NCI-H146 (cell line): ENCODE results near the gene ASCL5.

Experiments used
- DNase-seq: peaks from one replicate; lab custom pipeline; 2025; lab: John Stamatoyannopoulos, UW

The ASCL5 gene

GRCh38 chr1:201085902-201086735, 40.9 kb downstream of the ASCL5 start:
- peak; percentile 75 for DNase-seq

GRCh38 chr1:201084295-201084694, 42.7 kb downstream of the ASCL5 start:
- peak; percentile 22 for DNase-seq

GRCh38 chr1:201083741-201084140, 43.2 kb downstream of the ASCL5 start:
- no peak for DNase-seq

- no peak for DNase-seq
These were observed 46.8 kb downstream of the ASCL5 start for GRCh38 chr1:201080135-201080534.

GRCh38 chr1:201077736-201078135, 49.2 kb downstream of the ASCL5 start:
- no peak for DNase-seq

GRCh38 chr1:201077116-201077515, 49.9 kb downstream of the ASCL5 start:
- DNase-seq = no peak

- no peak for DNase-seq
These were observed 50.9 kb downstream of the ASCL5 start for GRCh38 chr1:201076092-201076491.

GRCh38 chr1:201074018-201074417, 53.0 kb downstream of the ASCL5 start:
- DNase-seq = no peak

GRCh38 chr1:201072922-201073321, 54.1 kb downstream of the ASCL5 start:
- DNase-seq = no peak

GRCh38 chr1:201072149-201072548, 54.8 kb downstream of the ASCL5 start:
- DNase-seq = no peak

GRCh38 chr1:201069636-201070035, 57.3 kb downstream of the ASCL5 start:
- DNase-seq = peak; percentile 87

GRCh38 chr1:201068976-201069375, 58.0 kb downstream of the ASCL5 start:
- DNase-seq = no peak

- no peak for DNase-seq
These were observed 60.0 kb downstream of the ASCL5 start for GRCh38 chr1:201066986-201067385.

- no peak for DNase-seq
These were observed 61.3 kb downstream of the ASCL5 start for GRCh38 chr1:201065686-201066085.

GRCh38 chr1:201064806-201065205, 62.2 kb downstream of the ASCL5 start:
- no peak for DNase-seq
